Duodenal mucosa (tissue), 2 donors: ENCODE data around the gene RAB6B.

Experiments
- H3K27ac ChIP-seq: one replicate; pipeline ENCODE4 v1.7.0; 2013; ENCODE audit warnings: low read depth, low read length
- H3K27me3 ChIP-seq, 2 donors: one replicate each; pipeline ENCODE4 v1.7.0; 2013; ENCODE audit warnings: low read length in 2 of 2, control low read depth in 1 of 2; ENCODE audit not compliant: insufficient read depth in 2 of 2, control insufficient read depth in 1 of 2
- H3K36me3 ChIP-seq, 2 donors: one replicate each; pipeline ENCODE4 v1.7.0; 2013; ENCODE audit warnings: low read length in 2 of 2, control low read depth in 1 of 2; ENCODE audit not compliant: insufficient read depth in 2 of 2, control insufficient read depth in 1 of 2
- H3K4me1 ChIP-seq, 2 donors: one replicate each; pipeline ENCODE4 v1.7.0; 2013; ENCODE audit warnings: low read length in 2 of 2, control low read depth in 1 of 2; ENCODE audit not compliant: insufficient read depth in 2 of 2, control insufficient read depth in 1 of 2
- H3K4me3 ChIP-seq, 2 donors: one replicate each; pipeline ENCODE4 v1.7.0; 2013; ENCODE audit warnings: low read length in 2 of 2, low read depth in 1 of 2
- H3K9ac ChIP-seq, 2 donors: one replicate each; pipeline ENCODE4 v1.7.0; 2013; ENCODE audit warnings: low read length in 2 of 2, low read depth in 1 of 2
- H3K9me3 ChIP-seq, 2 donors: one replicate each; pipeline ENCODE4 v1.7.0; 2013; ENCODE audit warnings: low read length in 2 of 2, control low read depth in 1 of 2; ENCODE audit not compliant: control insufficient read depth in 1 of 2

The RAB6B gene

DNA sequence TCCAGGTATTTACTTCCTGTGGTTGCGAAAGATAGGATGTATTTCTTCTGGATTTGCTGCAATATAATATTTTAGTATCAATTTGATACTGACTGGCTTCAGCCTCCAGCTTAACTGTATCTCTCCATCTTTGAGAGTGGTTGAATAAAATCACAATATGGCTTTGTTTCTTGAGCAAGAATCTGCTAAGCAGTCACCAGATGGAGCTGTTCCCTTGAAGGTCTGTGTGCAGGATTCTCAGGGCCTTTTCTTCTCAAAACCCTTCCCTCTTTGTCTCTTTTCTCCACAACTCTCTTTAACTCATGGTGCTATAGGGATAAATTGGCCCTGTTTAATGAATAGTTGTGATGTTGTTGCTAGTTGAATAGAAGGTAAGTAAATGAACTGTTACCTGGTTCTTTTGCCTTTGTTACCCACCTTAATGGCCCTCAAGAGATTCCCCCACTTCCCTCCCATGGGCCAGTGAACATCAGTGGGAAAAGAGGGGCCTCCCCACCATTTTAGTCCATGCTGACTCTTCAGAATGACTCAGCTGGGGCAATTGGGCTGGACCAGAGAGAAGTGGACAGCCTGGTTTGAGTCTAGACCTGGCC lies 34.8 kb upstream of the RAB6B start:
- Histone ChIP-seq H3K27ac (no peak overlapping the region), H3K9me3 (no peaks in the 10 kb centered on the region), H3K27me3 (peaks cover 0 to 8% of the 10 kb centered on the region in 2 donors), H3K4me1 (peaks cover 17 to 25% of the 10 kb centered on the region in 2 donors), H3K4me3 (no peak overlapping the region), H3K36me3 (no peaks in the 10 kb centered on the region), H3K9ac (no peak overlapping the region)

DNA sequence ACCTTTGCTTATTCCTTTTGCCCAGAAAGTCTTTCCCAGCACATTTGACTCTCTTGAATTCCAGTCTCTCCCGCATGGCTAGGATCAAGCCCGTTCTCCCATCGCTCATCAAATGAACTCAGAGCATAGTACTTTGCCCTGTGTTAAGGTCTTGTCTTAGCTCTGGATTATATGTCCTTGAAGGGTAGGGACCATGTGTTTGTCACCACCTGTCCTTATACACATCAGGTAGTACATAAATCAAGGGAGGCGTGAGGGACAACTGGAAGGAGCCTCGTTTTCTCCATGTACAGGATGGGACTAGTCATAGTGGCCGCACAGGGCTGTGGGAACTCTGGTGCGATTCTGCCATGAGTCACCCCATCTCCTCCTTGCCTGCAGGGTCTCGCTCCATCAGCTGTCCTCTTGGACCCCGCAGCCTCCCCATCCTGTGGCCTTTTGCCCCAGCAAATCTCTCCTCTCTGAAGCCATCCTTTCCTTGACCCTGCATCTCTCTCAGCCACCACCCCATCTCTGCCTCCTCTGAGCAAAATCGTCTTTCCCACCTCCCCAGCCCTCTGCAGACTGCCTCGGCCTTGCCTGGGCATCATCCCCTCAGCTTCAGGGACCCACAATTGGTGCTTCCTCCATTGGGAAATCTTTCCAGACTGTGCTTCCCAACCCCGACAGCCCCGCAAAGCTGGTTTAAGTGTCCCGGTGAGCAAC lies 33.4 kb upstream of the RAB6B start:
- H3K9ac ChIP-seq: no peak overlapping the region
- no peak overlapping the region for H3K4me3 ChIP-seq
- H3K4me1 ChIP-seq: peaks cover 7 to 12% of the 10 kb centered on the region in 2 donors
- peaks cover 0 to 8% of the 10 kb centered on the region in 2 donors for H3K27me3 ChIP-seq
- no peaks in the 10 kb centered on the region for H3K36me3 ChIP-seq
- H3K27ac ChIP-seq: no peak overlapping the region
- no peaks in the 10 kb centered on the region for H3K9me3 ChIP-seq

DNA sequence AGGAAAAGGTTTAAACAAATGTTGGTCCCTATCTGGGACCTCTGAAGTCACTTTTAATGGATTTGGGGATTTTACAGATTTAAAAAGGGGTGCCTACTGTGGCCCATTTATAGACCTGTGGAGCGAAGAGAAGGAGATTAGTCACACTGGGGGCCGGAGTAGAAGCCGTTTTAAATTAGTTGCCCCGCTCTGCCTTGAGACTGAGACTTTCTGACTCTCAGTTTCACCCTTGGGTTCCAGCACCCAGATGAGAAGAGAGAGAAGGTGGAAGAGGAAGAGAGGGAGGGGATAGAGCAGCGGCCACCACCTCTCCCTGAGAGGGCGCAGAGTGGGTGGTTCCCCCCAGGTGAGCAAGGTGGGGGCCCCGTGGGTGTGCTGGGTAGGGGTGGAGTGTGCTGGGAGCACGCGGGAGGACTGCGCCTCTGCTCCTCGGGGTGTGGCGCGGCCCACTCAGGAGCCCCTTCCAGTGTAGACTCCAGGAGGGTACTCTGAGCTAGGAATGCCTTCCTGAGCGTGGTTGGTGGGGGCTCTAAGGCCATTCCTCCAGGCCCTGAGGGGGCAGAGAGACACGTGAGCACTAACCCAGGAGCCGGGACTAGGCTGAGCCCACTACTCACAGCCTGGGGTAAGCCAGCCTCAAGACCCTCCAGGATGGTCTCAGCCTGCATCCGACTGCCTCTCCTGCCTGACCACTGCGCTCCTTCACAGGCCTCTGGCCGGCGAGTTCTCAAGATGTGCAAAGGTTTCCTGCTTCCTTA lies 32.6 kb upstream of the RAB6B start:
- Histone ChIP-seq H3K9ac (no peak overlapping the region), H3K27ac (no peak overlapping the region), H3K4me1 (peaks cover 5 to 7% of the 10 kb centered on the region in 2 donors), H3K36me3 (no peaks in the 10 kb centered on the region), H3K4me3 (peak overlapping the region; percentile 33 to 51), H3K27me3 (peaks cover 0 to 8% of the 10 kb centered on the region in 2 donors), H3K9me3 (no peaks in the 10 kb centered on the region)

DNA sequence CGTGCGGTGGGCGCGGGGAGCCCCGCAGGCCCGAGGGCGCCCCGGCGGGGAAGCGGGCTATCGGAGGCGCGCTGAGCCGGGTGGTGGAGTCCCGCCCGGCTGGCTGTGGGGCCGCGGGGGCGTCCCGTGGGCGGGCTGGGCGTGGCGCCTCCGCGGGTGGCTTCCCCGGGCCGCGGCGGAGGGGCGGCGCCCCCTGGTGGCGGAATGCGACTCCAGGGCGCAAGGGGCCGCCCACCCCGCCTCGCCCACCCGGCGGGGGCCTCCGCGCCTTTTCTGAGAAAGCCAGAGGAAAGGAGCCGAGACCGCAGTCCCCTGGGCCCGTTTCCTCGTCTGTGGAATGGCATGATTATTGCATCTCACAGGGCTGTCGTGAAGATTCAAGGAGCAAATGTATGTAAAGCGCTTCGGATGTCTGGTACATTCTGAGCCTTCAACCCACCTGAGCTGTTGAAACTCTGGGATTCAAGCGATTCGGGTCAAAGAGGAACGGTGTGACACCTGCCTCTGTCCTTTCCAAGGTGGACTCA lies 31.9 kb upstream of the RAB6B start:
- no peaks in the 10 kb centered on the region for H3K36me3 ChIP-seq
- peak overlapping the region; percentile 58 to 60 for H3K4me3 ChIP-seq
- H3K27ac ChIP-seq: no peak overlapping the region
- peaks cover 0 to 8% of the 10 kb centered on the region in 2 donors for H3K27me3 ChIP-seq
- no peaks in the 10 kb centered on the region for H3K9me3 ChIP-seq
- peaks cover 5 to 7% of the 10 kb centered on the region in 2 donors for H3K4me1 ChIP-seq
- H3K9ac ChIP-seq: peak overlapping the region in 1 of 2 donors; percentile 38

DNA sequence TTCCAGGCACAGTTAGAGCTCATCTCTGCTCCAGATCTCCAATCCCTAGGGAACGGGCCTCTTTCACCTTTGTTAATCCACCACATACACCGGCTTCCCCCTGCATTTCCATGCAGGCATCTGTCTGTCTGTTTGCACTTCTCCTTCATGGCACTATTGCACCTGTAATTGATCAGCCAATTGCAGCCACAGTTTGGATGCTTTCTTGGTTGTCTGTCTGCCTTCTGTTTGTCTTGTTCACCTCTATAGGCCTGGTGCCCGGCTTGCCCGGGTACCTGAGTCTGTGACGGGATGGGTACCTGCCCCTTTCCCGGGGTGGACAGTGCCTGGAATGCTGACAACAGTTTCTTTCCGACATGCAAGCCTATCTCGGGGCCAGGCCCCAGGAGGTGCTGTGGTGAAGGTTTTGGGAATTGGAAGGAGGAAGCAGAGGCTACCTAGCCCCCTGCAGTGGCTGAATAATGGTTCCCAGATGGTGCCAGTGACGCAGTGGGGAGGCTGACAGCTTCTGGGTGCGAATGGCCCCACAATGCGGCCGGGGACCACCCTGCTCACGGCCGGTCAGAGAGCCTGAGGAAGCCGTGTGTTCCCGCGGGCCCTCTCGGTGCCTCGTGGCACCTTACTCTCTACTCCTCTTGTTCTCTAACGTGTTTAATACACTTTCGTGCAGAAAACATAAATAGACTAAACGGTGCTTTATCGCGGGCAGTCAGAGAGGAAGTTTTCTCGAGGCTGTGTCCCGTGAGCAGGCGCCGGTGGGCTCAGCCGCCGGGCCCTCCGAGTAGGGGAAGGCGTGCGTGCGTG lies 31.3 kb upstream of the RAB6B start:
- Histone ChIP-seq H3K36me3 (no peaks in the 10 kb centered on the region), H3K27me3 (peaks cover 0 to 8% of the 10 kb centered on the region in 2 donors), H3K9ac (peak overlapping the region in 1 of 2 donors; percentile 38), H3K9me3 (no peaks in the 10 kb centered on the region), H3K4me1 (peaks cover 5 to 7% of the 10 kb centered on the region in 2 donors), H3K27ac (no peak overlapping the region), H3K4me3 (peak overlapping the region; percentile 58 to 60)

DNA sequence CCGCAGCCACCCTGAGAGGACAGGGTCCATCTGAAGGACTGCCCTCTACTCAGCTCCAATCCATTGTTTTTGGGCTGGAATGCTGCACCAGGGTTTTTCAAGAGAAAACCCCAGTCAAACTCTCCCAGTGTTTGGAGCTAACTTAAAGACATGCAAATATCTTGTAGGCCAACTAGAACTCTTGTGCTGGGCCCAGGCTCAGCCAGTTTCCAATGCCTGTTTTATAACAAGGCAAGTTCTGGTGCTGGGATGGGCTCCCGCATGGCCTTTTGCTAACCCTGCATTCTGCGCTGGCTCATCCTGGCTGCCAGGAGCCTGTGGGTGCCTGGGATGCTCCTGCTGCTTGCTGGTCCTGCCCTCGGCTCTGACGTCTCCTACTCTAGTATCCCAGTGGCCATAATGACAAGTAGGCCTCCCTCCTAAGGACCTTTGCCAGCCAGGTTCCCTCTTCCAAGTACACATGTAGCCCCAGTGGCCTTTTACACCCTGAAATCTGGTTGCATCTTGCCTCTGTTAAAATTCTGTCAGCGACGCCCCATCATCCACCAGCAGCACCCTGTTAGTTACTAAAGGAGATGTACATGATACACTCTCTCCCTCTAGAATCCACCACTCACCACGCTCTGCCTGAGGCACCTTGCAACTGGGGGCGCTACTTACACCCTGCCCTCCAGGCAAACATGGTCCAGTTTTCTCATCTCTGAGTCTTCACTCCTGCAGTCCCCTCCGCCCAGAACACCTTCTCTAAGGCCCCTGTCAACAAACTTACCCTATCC lies 30.5 kb upstream of the RAB6B start:
- H3K27me3 ChIP-seq: peaks cover 0 to 9% of the 10 kb centered on the region in 2 donors
- H3K36me3 ChIP-seq: no peaks in the 10 kb centered on the region
- no peak overlapping the region for H3K27ac ChIP-seq
- no peaks in the 10 kb centered on the region for H3K9me3 ChIP-seq
- peaks cover 5 to 7% of the 10 kb centered on the region in 2 donors for H3K4me1 ChIP-seq
- no peak overlapping the region for H3K4me3 ChIP-seq
- no peak overlapping the region for H3K9ac ChIP-seq

DNA sequence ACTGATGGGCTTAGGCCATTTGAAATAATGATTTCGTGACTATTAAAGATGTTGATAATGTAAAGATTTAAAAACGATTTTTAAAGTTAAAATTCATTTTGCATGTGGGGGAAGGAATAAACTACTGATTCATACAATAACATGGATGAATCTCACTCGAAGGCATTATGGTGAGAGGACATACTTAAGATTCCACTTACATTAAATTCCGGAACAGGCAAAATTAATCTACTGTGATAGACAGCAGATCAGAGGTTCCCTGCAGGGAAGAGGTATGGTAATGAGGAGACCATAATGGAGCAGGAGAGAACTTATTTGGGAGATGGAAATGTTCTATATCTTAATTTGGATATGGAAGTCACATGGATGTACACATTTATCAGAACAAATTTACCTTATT lies 28.4 kb upstream of the RAB6B start:
- no peaks in the 10 kb centered on the region for H3K36me3 ChIP-seq
- H3K4me1 ChIP-seq: peaks cover 5 to 7% of the 10 kb centered on the region in 2 donors
- H3K9me3 ChIP-seq: no peaks in the 10 kb centered on the region

DNA sequence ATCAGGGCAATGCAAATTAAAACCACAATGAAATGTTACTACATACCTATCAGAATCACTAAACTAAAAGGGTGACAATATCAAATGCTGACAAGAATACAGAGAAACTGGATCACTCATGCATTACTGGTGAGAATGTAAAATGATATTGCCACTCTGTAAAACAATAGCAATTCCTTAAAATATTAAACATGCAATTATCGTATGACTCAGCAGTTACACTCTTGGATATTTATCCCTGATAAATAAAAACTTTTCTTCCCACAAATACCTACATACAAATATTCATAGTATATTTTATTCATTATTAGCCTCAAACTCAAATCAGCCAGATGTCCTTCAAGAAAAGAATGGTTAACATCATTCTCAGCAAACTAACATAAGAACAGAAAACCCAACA lies 25.9 kb upstream of the RAB6B start:
- no peak overlapping the region for H3K4me3 ChIP-seq

More for the DNA sequence above, 28.4 kb upstream of the RAB6B start:
- Histone ChIP-seq H3K27ac (no peak overlapping the region), H3K9ac (no peak overlapping the region), H3K4me3 (no peak overlapping the region), H3K27me3 (peaks cover 7 to 12% of the 10 kb centered on the region in 2 donors)

DNA sequence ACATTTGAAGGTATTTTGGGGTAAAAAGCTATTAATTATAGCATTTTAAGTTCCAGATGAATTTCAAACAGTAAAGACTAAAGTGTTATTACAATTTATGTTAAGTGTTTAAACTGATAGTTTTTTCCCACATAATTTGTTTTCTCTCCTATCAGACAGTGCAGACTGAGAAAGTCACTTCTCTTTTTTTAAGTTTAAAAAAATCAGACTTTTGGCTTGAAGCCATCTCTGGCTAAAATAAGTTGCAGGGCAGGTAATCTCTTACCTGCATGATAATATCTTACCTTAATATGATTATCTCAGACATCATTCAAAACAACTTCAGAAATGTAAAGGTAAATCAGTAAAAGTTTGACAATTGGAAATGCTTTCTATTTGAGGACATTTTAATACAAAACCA lies 21.5 kb upstream of the RAB6B start:
- peaks cover 5 to 28% of the 10 kb centered on the region in 2 donors for H3K27me3 ChIP-seq
- H3K4me1 ChIP-seq: no peaks in the 10 kb centered on the region
- peaks cover 0 to 4% of the 10 kb centered on the region in 2 donors for H3K9me3 ChIP-seq
- no peak overlapping the region for H3K4me3 ChIP-seq
- H3K27ac ChIP-seq: no peak overlapping the region
- no peak overlapping the region for H3K9ac ChIP-seq
- no peaks in the 10 kb centered on the region for H3K36me3 ChIP-seq

More for the DNA sequence above, 25.9 kb upstream of the RAB6B start:
- Histone ChIP-seq H3K27ac (no peak overlapping the region), H3K9ac (no peak overlapping the region), H3K4me1 (no peaks in the 10 kb centered on the region), H3K9me3 (peaks cover 0 to 4% of the 10 kb centered on the region in 2 donors), H3K27me3 (peaks cover 5 to 9% of the 10 kb centered on the region in 2 donors), H3K36me3 (no peaks in the 10 kb centered on the region)
